ENCODE data around the gene TOLLIP.

DNA sequence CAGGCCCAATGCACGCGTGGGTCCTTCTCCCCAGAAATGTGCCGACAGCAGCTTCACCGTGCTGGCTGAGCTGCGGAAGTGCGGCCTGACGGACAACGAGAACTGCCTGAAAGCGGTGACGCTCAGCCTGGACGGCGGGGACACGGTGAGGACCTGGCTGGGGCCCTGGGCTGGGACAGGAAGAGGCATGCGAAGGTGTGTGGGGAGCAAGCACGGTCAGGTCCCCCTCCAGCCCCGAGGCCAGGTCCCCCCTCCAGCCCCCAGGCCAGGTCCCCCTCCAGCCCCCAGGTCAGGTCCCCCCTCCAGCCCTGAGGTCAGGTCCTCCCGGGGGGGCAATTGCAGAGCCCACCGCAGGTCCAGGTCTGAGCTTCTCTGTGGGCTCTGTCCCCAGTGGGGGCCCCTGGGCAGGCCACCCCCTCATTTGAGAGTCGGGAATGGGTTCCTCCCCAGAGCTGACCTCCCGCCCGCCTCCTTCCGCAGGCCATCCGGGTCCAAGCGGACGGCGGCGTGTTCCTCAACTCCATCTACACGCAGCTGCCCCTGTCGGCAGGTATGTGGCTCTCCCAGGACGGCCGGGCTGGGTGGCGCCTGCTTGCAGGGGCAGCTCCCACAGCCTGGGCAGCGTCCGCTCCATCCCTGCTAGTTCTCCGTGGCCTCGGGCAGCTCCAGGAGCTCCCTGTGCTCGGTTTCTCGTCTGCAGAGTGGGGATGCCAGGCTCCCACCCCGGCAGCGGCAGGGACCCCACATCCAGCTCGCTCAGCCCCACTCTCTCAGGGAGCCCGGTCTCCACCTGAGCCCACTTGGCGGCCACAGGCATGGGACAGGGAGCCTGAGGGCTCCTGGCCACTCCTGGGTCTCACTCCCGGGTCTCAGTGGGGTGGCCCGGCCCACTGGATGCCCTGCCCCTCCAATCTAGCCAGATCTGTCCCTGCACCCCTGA is 78.7 kb downstream of the TOLLIP start:
- TF ChIP-seq, protein P1, sequence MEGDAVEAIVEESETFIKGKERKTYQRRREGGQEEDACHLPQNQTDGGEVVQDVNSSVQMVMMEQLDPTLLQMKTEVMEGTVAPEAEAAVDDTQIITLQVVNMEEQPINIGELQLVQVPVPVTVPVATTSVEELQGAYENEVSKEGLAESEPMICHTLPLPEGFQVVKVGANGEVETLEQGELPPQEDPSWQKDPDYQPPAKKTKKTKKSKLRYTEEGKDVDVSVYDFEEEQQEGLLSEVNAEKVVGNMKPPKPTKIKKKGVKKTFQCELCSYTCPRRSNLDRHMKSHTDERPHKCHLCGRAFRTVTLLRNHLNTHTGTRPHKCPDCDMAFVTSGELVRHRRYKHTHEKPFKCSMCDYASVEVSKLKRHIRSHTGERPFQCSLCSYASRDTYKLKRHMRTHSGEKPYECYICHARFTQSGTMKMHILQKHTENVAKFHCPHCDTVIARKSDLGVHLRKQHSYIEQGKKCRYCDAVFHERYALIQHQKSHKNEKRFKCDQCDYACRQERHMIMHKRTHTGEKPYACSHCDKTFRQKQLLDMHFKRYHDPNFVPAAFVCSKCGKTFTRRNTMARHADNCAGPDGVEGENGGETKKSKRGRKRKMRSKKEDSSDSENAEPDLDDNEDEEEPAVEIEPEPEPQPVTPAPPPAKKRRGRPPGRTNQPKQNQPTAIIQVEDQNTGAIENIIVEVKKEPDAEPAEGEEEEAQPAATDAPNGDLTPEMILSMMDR (IDR thresholded peaks at IDR 0.05), result no peak
- TF ChIP-seq POLR2A (IDR thresholded peaks at IDR 0.05), result no peak
